PC-3 (cell line): ENCODE measurements around the gene PCDH1. TPM values are rescaled to one million over a fixed set of nuclear protein-coding genes. Genes with fewer than 3 reads are reported as not detected.

Experiments
- ATAC-seq: fragments of 200-7000 bp; cut with Tn5 transposase; 2 replicates; pipeline ENCODE4 v1.9.1; 2020; ENCODE audit warnings: mild to moderate bottlenecking, moderate library complexity
- BruUV-seq: library from RNA; stranded (reverse); fragments of 400-500 nt; replicated peaks from 2 replicates; lab custom pipeline; 2021; lab: Mats Ljungman, UMichigan
- CTCF ChIA-PET: fragments of 300-600 bp; sonication (Branson Sonifier 250); formaldehyde crosslinking; loops from one replicate; lab custom pipeline; 2022; ENCODE audit warnings: antibody characterized with exemption; lab: Charles Lee
- POLR2A ChIA-PET: fragments of 300-600 bp; sonication (Branson Sonifier 250); formaldehyde crosslinking; loops from one replicate; lab custom pipeline; 2022; ENCODE audit warnings: antibody characterized with exemption; ENCODE audit not compliant: unreplicated experiment; lab: Charles Lee
- DNase-seq: peaks from one replicate; pipeline ENCODE4 v3.0.0-alpha.2; 2015
- H2AFZ ChIP-seq: fragments of 300-600 bp; sonication (generic); 2 replicates; pipeline ENCODE4 v1.6.0; 2016; ENCODE audit warnings: antibody characterized with exemption, low read length
- H3F3A ChIP-seq: fragments of 300-600 bp; sonication (generic); one replicate; pipeline ENCODE4 v1.6.0; 2017; ENCODE audit warnings: antibody characterized with exemption, low read length, control low read depth, mild to moderate bottlenecking; ENCODE audit not compliant: unreplicated experiment
- H3K27ac ChIP-seq: fragments of 300-600 bp; sonication (generic); 2 replicates; pipeline ENCODE4 v1.5.1; 2016; ENCODE audit warnings: mild to moderate bottlenecking, low read length
- H3K27me3 ChIP-seq: fragments of 300-600 bp; sonication (generic); 2 replicates; pipeline ENCODE4 v1.6.1; 2016; ENCODE audit warnings: low read length, mixed read lengths
- H3K36me3 ChIP-seq: fragments of 300-600 bp; sonication (generic); 2 replicates; pipeline ENCODE4 v1.6.1; 2016; ENCODE audit warnings: low read depth, mixed run types, low read length, mixed read lengths
- H3K4me1 ChIP-seq: fragments of 300-600 bp; sonication (generic); 2 replicates; pipeline ENCODE4 v1.5.1; 2016; ENCODE audit warnings: low read length; ENCODE audit not compliant: insufficient read depth
- H3K4me2 ChIP-seq: fragments of 300-600 bp; sonication (generic); 2 replicates; pipeline ENCODE4 v1.6.0; 2016; ENCODE audit warnings: low read length
- H3K4me3 ChIP-seq: fragments of 300-600 bp; sonication (generic); 2 replicates; pipeline ENCODE4 v1.5.1; 2016; ENCODE audit warnings: mild to moderate bottlenecking, low read length, mixed read lengths
- H3K79me2 ChIP-seq: fragments of 300-600 bp; sonication (generic); 2 replicates; pipeline ENCODE4 v1.6.1; 2017; ENCODE audit warnings: low read length, mixed read lengths
- H3K9ac ChIP-seq: fragments of 300-600 bp; sonication (generic); 2 replicates; pipeline ENCODE4 v1.6.0; 2016; ENCODE audit warnings: mild to moderate bottlenecking, low read length
- H3K9me2 ChIP-seq: fragments of 300-600 bp; sonication (generic); replicated peaks from 2 replicates; pipeline ENCODE4 v1.6.1; 2016; ENCODE audit warnings: mixed run types, low read length, mixed read lengths
- H3K9me3 ChIP-seq: fragments of 300-600 bp; sonication (generic); 2 replicates; pipeline ENCODE4 v1.6.1; 2016; ENCODE audit warnings: low read length, mixed read lengths
- H4K20me1 ChIP-seq: fragments of 300-600 bp; sonication (generic); 2 replicates; pipeline ENCODE4 v1.6.1; 2016; ENCODE audit warnings: low read length, mixed read lengths
- CTCF ChIP-seq: fragments of 300-600 bp; sonication (generic); conservative IDR thresholded peaks from 2 replicates; pipeline ENCODE4 v1.5.1; 2017; ENCODE audit warnings: antibody characterized with exemption, low read depth, mild to moderate bottlenecking, low read length
- EZH2 ChIP-seq: fragments of 300-600 bp; sonication (generic); IDR thresholded peaks from one replicate; pipeline ENCODE4 v1.6.1; 2017; ENCODE audit warnings: antibody characterized with exemption, mild to moderate bottlenecking, low read length; ENCODE audit not compliant: unreplicated experiment
- EZH2phosphoT487 ChIP-seq: fragments of 300-600 bp; sonication (generic); IDR thresholded peaks from 2 replicates; pipeline ENCODE4 v1.6.1; 2018; ENCODE audit warnings: mild to moderate bottlenecking, antibody characterized with exemption, low read length, borderline replicate concordance
- intact Hi-C: fragments of 100-400 bp; cut with micrococcal nuclease; formaldehyde crosslinking; loops from 2 replicates; pipeline ENCODE4 v1.9.0; 2023
- total RNA-seq: library from RNA; depleted of rRNA; stranded (reverse); fragments of >200 nt; gene quantifications from 2 replicates; pipeline ENCODE4 v1.2.3, GENCODE V29; 2014

The PCDH1 gene
- total RNA-seq, 1 experiment from 2014 or later, result 55.8 TPM

GRCh38 chr5:141883184-141883891 lies 5.1 kb upstream of the PCDH1 start:
- H2AFZ ChIP-seq, result no peak overlapping the region
- no peak overlapping the region for H3K27ac ChIP-seq
- H3F3A ChIP-seq, result no peaks in the 10 kb centered on the region
- no peak for ATAC-seq
- no TSS peak for BruUV-seq
- no peaks in the 10 kb centered on the region for H3K9me3 ChIP-seq
- no peaks in the 10 kb centered on the region for H4K20me1 ChIP-seq
- no peaks in the 10 kb centered on the region for H3K9me2 ChIP-seq
- no peak overlapping the region for H3K9ac ChIP-seq
- H3K4me2 ChIP-seq, result no peak overlapping the region
- intact Hi-C loops, result no loop called here
- no peaks in the 10 kb centered on the region; the same call in 1 of the 2 replicates for H3K4me1 ChIP-seq
- H3K79me2 ChIP-seq, result no peaks in the 10 kb centered on the region
- peak; percentile 26 for DNase-seq
- ChIA-PET CTCF (no interaction called here), POLR2A (no interaction called here)
- H3K36me3 ChIP-seq, result no peaks in the 10 kb centered on the region
- no peak overlapping the region for H3K4me3 ChIP-seq
- no peaks in the 10 kb centered on the region for H3K27me3 ChIP-seq
- no peak for TF ChIP-seq EZH2phosphoT487
- TF ChIP-seq EZH2, result no peak
- no peak for TF ChIP-seq CTCF

- DNase-seq, result no peak
- CTCF ChIA-PET, result no interaction called here
- TF ChIP-seq EZH2phosphoT487, result no peak
- TF ChIP-seq CTCF, result no peak
- TF ChIP-seq EZH2, result no peak
Measured at GRCh38 chr5:141882594-141883183, 4.5 kb upstream of the PCDH1 start.

GRCh38 chr5:141881886-141882285 lies 3.7 kb upstream of the PCDH1 start:
- Histone ChIP-seq H3K27me3 (no peaks in the 10 kb centered on the region), H3K9ac (no peak overlapping the region), H3F3A (no peaks in the 10 kb centered on the region), H2AFZ (no peak overlapping the region), H3K9me3 (no peaks in the 10 kb centered on the region), H3K79me2 (peaks cover 11% of the 10 kb centered on the region), H3K36me3 (no peaks in the 10 kb centered on the region), H3K4me2 (no peak overlapping the region), H3K4me3 (no peak overlapping the region), H3K27ac (no peak overlapping the region), H4K20me1 (no peaks in the 10 kb centered on the region), H3K4me1 (no peaks in the 10 kb centered on the region; the same call in 1 of the 2 replicates), H3K9me2 (no peaks in the 10 kb centered on the region)
- POLR2A ChIA-PET, result no interaction called here
- TF ChIP-seq EZH2 (no peak), CTCF (no peak), EZH2phosphoT487 (no peak)
- intact Hi-C loops, result no loop called here
- BruUV-seq, result no TSS peak
- DNase-seq (no peak), ATAC-seq (no peak)
- CTCF ChIA-PET, result no interaction called here

More at GRCh38 chr5:141882594-141883183, 4.5 kb upstream of the PCDH1 start:
- Histone ChIP-seq H3K27me3 (no peaks in the 10 kb centered on the region), H3K27ac (no peak overlapping the region), H3K4me3 (no peak overlapping the region), H3K9me2 (no peaks in the 10 kb centered on the region), H2AFZ (no peak overlapping the region), H3K79me2 (peaks cover 3% of the 10 kb centered on the region), H3K36me3 (no peaks in the 10 kb centered on the region), H3K9me3 (no peaks in the 10 kb centered on the region), H3K9ac (no peak overlapping the region), H3F3A (no peaks in the 10 kb centered on the region), H3K4me1 (no peaks in the 10 kb centered on the region; the same call in 1 of the 2 replicates), H3K4me2 (no peak overlapping the region), H4K20me1 (no peaks in the 10 kb centered on the region)
- intact Hi-C loops, result no loop called here
- POLR2A ChIA-PET, result no interaction called here
- ATAC-seq, result no peak
- no TSS peak for BruUV-seq
